ENCODE results near the gene RRM1.
"Not testable (repeated sequence)": the region's sequence is repeated elsewhere in the genome, so short reads cannot be mapped to it uniquely, and the experiment has no call there.

The RRM1 gene

GRCh38 chr11:4146070-4146771, 51.6 kb downstream of the RRM1 start:
- no peak for DNase-seq

- DNase-seq, result no peak
These were observed 52.1 kb downstream of the RRM1 start for GRCh38 chr11:4146772-4147098.

GRCh38 chr11:4154503-4154902, 59.9 kb downstream of the RRM1 start:
- no peak for DNase-seq

GRCh38 chr11:4156571-4156970, 62.0 kb downstream of the RRM1 start:
- DNase-seq, result no peak

- DNase-seq, result not testable (repeated sequence)
These were observed 64.2 kb downstream of the RRM1 start for GRCh38 chr11:4158818-4159217.

GRCh38 chr11:4161305-4161704, 66.7 kb downstream of the RRM1 start:
- DNase-seq, result no peak

GRCh38 chr11:4164884-4165590, 70.4 kb downstream of the RRM1 start:
- DNase-seq, result no peak

GRCh38 chr11:4167292-4167691, 72.7 kb downstream of the RRM1 start:
- no peak for DNase-seq

- no peak for DNase-seq
These were observed 73.2 kb downstream of the RRM1 start for GRCh38 chr11:4167758-4168157.

- DNase-seq, result not testable (repeated sequence)
These were observed 81.2 kb downstream of the RRM1 start for GRCh38 chr11:4175620-4176350.

- DNase-seq, result no peak
These were observed 84.4 kb downstream of the RRM1 start for GRCh38 chr11:4178813-4179662.

GRCh38 chr11:4180441-4181183, 86.0 kb downstream of the RRM1 start:
- DNase-seq, result no peak

GRCh38 chr11:4181782-4182721, 87.5 kb downstream of the RRM1 start:
- DNase-seq, result no peak

- no peak for DNase-seq
These were observed 88.9 kb downstream of the RRM1 start for GRCh38 chr11:4183410-4184057.

GRCh38 chr11:4184163-4184916, 89.7 kb downstream of the RRM1 start:
- DNase-seq, result no peak

- no peak for DNase-seq
These were observed 91.0 kb downstream of the RRM1 start for GRCh38 chr11:4185561-4185960.

GRCh38 chr11:4186464-4187054, 92.0 kb downstream of the RRM1 start:
- DNase-seq, result no peak

- peak; percentile 90 for DNase-seq
These were observed 92.7 kb downstream of the RRM1 start for GRCh38 chr11:4187055-4187988.

Measured in activated CD4-positive, CD25-positive, alpha-beta regulatory T cell treated with anti-CD3 and anti-CD28 coated beads, Interleukin-2, amount 50 U/mL, for 72 hours (primary cell).